Caco-2 (cell line): ENCODE results near the gene SCFD1. TPM values are rescaled to one million over a fixed set of nuclear protein-coding genes. Genes with fewer than 3 reads are reported as not detected.

Source experiments
- BruUV-seq: library from RNA; stranded (reverse); fragments of 400-500 nt; replicated peaks from 2 replicates; lab custom pipeline; 2021; lab: Mats Ljungman, UMichigan
- CTCF ChIA-PET: fragments of 300-600 bp; sonication (Branson Sonifier 250); formaldehyde crosslinking; loops from one replicate; lab custom pipeline; 2022; ENCODE audit warnings: antibody characterized with exemption; lab: Charles Lee
- POLR2A ChIA-PET: fragments of 300-600 bp; sonication (Branson Sonifier 250); formaldehyde crosslinking; loops from one replicate; lab custom pipeline; 2022; ENCODE audit warnings: antibody characterized with exemption; lab: Charles Lee
- DNase-seq, 2 experiments: peaks; one replicate each; pipeline versions ENCODE4 v3.0.0 to v3.0.0-alpha.2; 2020 to 2022
- H3K27me3 ChIP-seq: replicated peaks from 2 replicates; pipeline ENCODE4 v1.6.0; 2011; ENCODE audit warnings: low read length; ENCODE audit not compliant: control insufficient read depth, insufficient read depth
- H3K36me3 ChIP-seq: 2 replicates; pipeline ENCODE4 v1.5.1; 2011; ENCODE audit warnings: low read length; ENCODE audit not compliant: control insufficient read depth, insufficient read depth
- H3K4me1 ChIP-seq: fragments of 250-450 bp; sonication (Bioruptor Pico); 2 replicates; pipeline ENCODE4 v1.5.1; 2020; ENCODE audit warnings: mild to moderate bottlenecking
- H3K4me3 ChIP-seq: 2 replicates; pipeline ENCODE4 v1.5.1; 2011; ENCODE audit warnings: low read depth, mild to moderate bottlenecking, control low read depth, low read length
- H3K9me3 ChIP-seq: fragments of 250-450 bp; sonication (Bioruptor Pico); 2 replicates; pipeline ENCODE4 v1.5.1; 2020; ENCODE audit warnings: mild to moderate bottlenecking, moderate library complexity
- H3K27ac Mint-ChIP-seq: one replicate; pipeline ENCODE4 v1.8.0; 2022; ENCODE audit warnings: mixed read lengths; ENCODE audit not compliant: unreplicated experiment
- H3K27me3 Mint-ChIP-seq: one replicate; pipeline ENCODE4 v1.8.0; 2022; ENCODE audit warnings: mixed read lengths; ENCODE audit not compliant: insufficient read depth, unreplicated experiment
- H3K36me3 Mint-ChIP-seq: one replicate; pipeline ENCODE4 v1.8.0; 2022; ENCODE audit warnings: mild to moderate bottlenecking, mixed read lengths; ENCODE audit not compliant: insufficient read depth, unreplicated experiment
- H3K4me1 Mint-ChIP-seq: one replicate; pipeline ENCODE4 v1.8.0; 2022; ENCODE audit warnings: low read depth, mixed read lengths; ENCODE audit not compliant: unreplicated experiment
- H3K4me3 Mint-ChIP-seq: one replicate; pipeline ENCODE4 v1.8.0; 2022; ENCODE audit warnings: mild to moderate bottlenecking, moderate library complexity, mixed read lengths; ENCODE audit not compliant: unreplicated experiment
- H3K9me3 Mint-ChIP-seq: one replicate; pipeline ENCODE4 v1.8.0; 2022; ENCODE audit warnings: mixed read lengths; ENCODE audit not compliant: unreplicated experiment
- intact Hi-C: fragments of 100-400 bp; cut with micrococcal nuclease; formaldehyde crosslinking; loops from one replicate; pipeline ENCODE4 v1.10.0; 2022; ENCODE audit not compliant: unreplicated experiment
- total RNA-seq: library from RNA; stranded (reverse); gene quantifications from 2 replicates; pipeline ENCODE4 v1.2.3, GENCODE V29; 2022
- TF ChIP-seq, protein P1 (sequence below), 2 experiments: fragments of 200-600 bp in 1 of 2; IDR thresholded peaks; 1 replicate in 1 of 2; 2 replicates in 1 of 2; pipeline versions ENCODE4 v1.5.1 to v1.8.0; 2011 to 2022; ENCODE audit warnings: antibody characterized with exemption in 1 of 2, control low read depth in 1 of 2, inconsistent platforms in 1 of 2, low read depth in 1 of 2, low read length in 1 of 2, mild to moderate bottlenecking in 1 of 2, moderate library complexity in 1 of 2; ENCODE audit not compliant: insufficient read depth in 1 of 2, severe bottlenecking in 1 of 2, unreplicated experiment in 1 of 2

SCFD1 gene
- total RNA-seq, 1 experiment from 2014 or later = 78.1 TPM

DNA sequence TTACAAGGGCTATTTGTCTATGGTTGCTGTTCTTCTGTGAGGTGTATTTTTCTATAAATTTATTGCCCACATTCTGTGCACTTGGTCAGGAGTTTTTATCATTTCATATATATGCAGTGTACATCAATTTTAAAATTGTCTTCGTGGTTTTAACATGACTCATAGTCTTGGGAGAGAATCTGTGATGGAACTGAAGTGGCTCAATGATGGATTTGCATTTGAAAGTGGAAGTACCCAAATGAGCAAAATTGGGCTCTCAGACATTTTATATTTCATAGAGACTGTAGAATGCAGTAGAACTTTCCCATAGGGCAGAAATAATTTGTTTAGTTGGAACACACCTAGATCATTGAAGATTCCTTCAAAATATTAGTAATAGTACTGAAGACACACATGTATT, 1.9 kb upstream of the SCFD1 start:
- intact Hi-C loops = loop anchor here (10.0 kb wide), 1 partner anchor 245 kb away; no protein-coding TSS in a partner anchor
- Histone ChIP-seq H3K27me3 (no peaks in the 10 kb centered on the region), H3K4me3 (no peak overlapping the region), H3K4me1 (no peaks in the 10 kb centered on the region), H3K36me3 (no peaks in the 10 kb centered on the region), H3K9me3 (no peaks in the 10 kb centered on the region)
- Mint-ChIP-seq H3K36me3 (peaks cover 17% of the 10 kb centered on the region), H3K27ac (no peak overlapping the region), H3K4me1 (peaks cover 13% of the 10 kb centered on the region), H3K27me3 (no peaks in the 10 kb centered on the region), H3K9me3 (no peaks in the 10 kb centered on the region), H3K4me3 (peak overlapping the region; percentile 43)
- no TSS peak for BruUV-seq
- POLR2A ChIA-PET = no interaction called here
- DNase-seq = no peak
- CTCF ChIA-PET = no interaction called here
- TF ChIP-seq, protein P1, sequence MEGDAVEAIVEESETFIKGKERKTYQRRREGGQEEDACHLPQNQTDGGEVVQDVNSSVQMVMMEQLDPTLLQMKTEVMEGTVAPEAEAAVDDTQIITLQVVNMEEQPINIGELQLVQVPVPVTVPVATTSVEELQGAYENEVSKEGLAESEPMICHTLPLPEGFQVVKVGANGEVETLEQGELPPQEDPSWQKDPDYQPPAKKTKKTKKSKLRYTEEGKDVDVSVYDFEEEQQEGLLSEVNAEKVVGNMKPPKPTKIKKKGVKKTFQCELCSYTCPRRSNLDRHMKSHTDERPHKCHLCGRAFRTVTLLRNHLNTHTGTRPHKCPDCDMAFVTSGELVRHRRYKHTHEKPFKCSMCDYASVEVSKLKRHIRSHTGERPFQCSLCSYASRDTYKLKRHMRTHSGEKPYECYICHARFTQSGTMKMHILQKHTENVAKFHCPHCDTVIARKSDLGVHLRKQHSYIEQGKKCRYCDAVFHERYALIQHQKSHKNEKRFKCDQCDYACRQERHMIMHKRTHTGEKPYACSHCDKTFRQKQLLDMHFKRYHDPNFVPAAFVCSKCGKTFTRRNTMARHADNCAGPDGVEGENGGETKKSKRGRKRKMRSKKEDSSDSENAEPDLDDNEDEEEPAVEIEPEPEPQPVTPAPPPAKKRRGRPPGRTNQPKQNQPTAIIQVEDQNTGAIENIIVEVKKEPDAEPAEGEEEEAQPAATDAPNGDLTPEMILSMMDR (IDR thresholded peaks at IDR 0.05; ENCODE audit: insufficient read depth in 1 of 2, low read depth in 1 of 2, low read length in 1 of 2, severe bottlenecking in 1 of 2, unreplicated experiment in 1 of 2) = no peak

DNA sequence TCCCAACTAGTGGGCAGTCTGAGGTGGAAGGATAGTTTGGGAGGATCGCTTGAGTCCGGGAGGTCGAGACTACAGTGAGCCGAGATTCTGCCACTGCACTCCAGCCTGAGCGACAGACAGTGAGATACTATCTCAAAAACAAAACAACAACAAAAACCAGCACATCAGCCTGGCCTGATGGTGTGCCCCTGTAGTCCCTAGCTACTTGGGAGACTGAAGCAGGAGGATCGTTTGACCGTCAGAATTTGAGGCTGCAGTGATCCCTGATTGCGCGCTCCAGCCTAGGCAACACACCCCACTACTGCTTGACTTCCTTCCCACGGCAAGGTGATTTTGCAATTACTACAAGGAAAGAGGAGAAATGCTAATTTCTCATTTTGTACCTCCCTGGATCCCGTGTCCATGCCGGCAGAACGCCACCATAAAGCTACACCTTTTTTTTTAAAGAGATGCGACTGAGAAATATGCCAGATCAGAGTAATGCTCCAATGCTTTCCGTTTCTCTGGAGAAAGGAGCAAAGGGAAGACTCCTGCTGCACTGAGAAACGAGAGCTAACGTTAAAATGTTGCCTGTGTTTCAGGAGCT, 672 bp upstream of the SCFD1 start:
- BruUV-seq = TSS peak; percentile 96
- CTCF ChIA-PET = no interaction called here
- H3K36me3 Mint-ChIP-seq = peaks cover 17% of the 10 kb centered on the region
- H3K36me3 ChIP-seq = no peaks in the 10 kb centered on the region
- POLR2A ChIA-PET = no interaction called here
- H3K4me1 Mint-ChIP-seq = peaks cover 13% of the 10 kb centered on the region
- peak overlapping the region; percentile 82 for H3K4me3 Mint-ChIP-seq
- H3K9me3 Mint-ChIP-seq = no peaks in the 10 kb centered on the region
- no peaks in the 10 kb centered on the region for H3K27me3 Mint-ChIP-seq
- intact Hi-C loops = loop anchor here (10.0 kb wide), 1 partner anchor 247 kb away; no protein-coding TSS in a partner anchor
- peak overlapping the region; percentile 92 for H3K27ac Mint-ChIP-seq
- no peaks in the 10 kb centered on the region for H3K27me3 ChIP-seq
- peak in 1 of 2 experiments; percentile 20 for DNase-seq
- H3K4me1 ChIP-seq = no peaks in the 10 kb centered on the region
- no peaks in the 10 kb centered on the region for H3K9me3 ChIP-seq
- TF ChIP-seq, protein P1 (IDR thresholded peaks at IDR 0.05; ENCODE audit: insufficient read depth in 1 of 2, low read depth in 1 of 2, low read length in 1 of 2, severe bottlenecking in 1 of 2, unreplicated experiment in 1 of 2) = no peak
- H3K4me3 ChIP-seq = peak overlapping the region; percentile 74

DNA sequence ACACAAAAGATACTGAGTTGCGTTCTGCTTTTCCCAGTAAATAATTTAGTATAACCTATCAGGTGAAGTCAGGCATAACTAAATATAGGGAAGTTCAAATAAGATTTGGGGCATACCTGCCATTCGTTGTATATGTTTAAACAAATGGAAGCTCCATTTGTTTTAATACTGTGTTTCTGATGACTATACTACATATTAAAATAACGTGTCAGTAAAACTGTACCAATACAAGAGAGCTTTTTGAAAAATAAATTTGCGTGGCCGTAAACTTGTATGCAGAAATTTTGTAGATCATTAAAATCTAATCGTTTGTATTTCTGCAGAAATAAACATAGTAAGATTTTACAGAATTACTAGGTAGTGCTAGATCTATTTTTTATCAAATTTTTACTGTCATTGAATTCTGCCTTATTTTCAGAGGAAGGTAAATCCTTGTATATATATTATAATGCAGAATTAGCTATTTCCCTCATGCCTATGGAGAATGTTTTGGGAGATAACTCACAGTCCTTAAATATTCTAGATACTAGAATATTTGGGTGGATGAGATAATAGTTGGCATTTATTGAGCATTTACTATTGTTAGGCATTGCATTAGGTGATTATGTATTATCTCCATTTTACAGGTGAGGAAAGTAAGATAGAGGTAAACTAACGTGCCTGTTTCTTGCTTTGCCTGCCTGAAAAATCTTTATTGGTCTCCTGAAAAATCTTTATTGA, 1.5 kb downstream of the SCFD1 start:
- H3K9me3 ChIP-seq = no peaks in the 10 kb centered on the region
- Mint-ChIP-seq H3K27ac (peak overlapping the region; percentile 92), H3K36me3 (peaks cover 24% of the 10 kb centered on the region), H3K27me3 (no peaks in the 10 kb centered on the region), H3K4me1 (peaks cover 13% of the 10 kb centered on the region), H3K4me3 (peak overlapping the region; percentile 82), H3K9me3 (no peaks in the 10 kb centered on the region)
- CTCF ChIA-PET = no interaction called here
- TF ChIP-seq, protein P1 (IDR thresholded peaks at IDR 0.05; ENCODE audit: insufficient read depth in 1 of 2, low read depth in 1 of 2, low read length in 1 of 2, severe bottlenecking in 1 of 2, unreplicated experiment in 1 of 2) = no peak
- peak overlapping the region; percentile 74 for H3K4me3 ChIP-seq
- H3K27me3 ChIP-seq = no peaks in the 10 kb centered on the region
- POLR2A ChIA-PET = no interaction called here
- intact Hi-C loops = loop anchor here (10.0 kb wide), 1 partner anchor 249 kb away; no protein-coding TSS in a partner anchor
- H3K4me1 ChIP-seq = no peaks in the 10 kb centered on the region
- no peak for DNase-seq
- no peaks in the 10 kb centered on the region for H3K36me3 ChIP-seq
- no TSS peak for BruUV-seq
